Stimulated activated CD8-positive, alpha-beta memory T cell treated with anti-CD3 and anti-CD28 coated beads, Interleukin-12 subunit alpha, Interleukin-12 subunit beta, amount 100 ng/mL, for 24 hours (primary cell): ENCODE measurements around the gene CCDC14.
"Not testable (repeated sequence)": the region's sequence is repeated elsewhere in the genome, so short reads cannot be mapped to it uniquely, and the experiment has no call there.

Experiments used
- DNase-seq: peaks from one replicate; pipeline ENCODE4 v3.0.0-alpha.2; 2020; ENCODE audit errors: extremely low read depth

CCDC14 gene

GRCh38 chr3:123967260-123967659 lies 6.2 kb upstream of the CCDC14 start:
- not testable (repeated sequence) for DNase-seq

- DNase-seq, result not testable (repeated sequence)
Measured at GRCh38 chr3:123966799-123967198, 5.8 kb upstream of the CCDC14 start.

- DNase-seq, result not testable (repeated sequence)
Measured at GRCh38 chr3:123964793-123965192, 3.8 kb upstream of the CCDC14 start.

GRCh38 chr3:123961508-123961856 lies 453 bp upstream of the CCDC14 start:
- no peak for DNase-seq

GRCh38 chr3:123953735-123954134 lies 7.3 kb downstream of the CCDC14 start:
- no peak for DNase-seq

- DNase-seq, result no peak
Measured at GRCh38 chr3:123952844-123953520, 8.0 kb downstream of the CCDC14 start.

- DNase-seq, result no peak
Measured at GRCh38 chr3:123951522-123952447, 9.2 kb downstream of the CCDC14 start.

- no peak for DNase-seq
Measured at GRCh38 chr3:123949641-123950040, 11.4 kb downstream of the CCDC14 start.

- DNase-seq, result no peak
Measured at GRCh38 chr3:123948449-123948848, 12.6 kb downstream of the CCDC14 start.

- DNase-seq, result no peak
Measured at GRCh38 chr3:123947482-123947881, 13.5 kb downstream of the CCDC14 start.

GRCh38 chr3:123941542-123941941 lies 19.5 kb downstream of the CCDC14 start:
- DNase-seq, result no peak

GRCh38 chr3:123941121-123941520 lies 19.9 kb downstream of the CCDC14 start:
- no peak for DNase-seq

GRCh38 chr3:123939706-123940105 lies 21.3 kb downstream of the CCDC14 start:
- no peak for DNase-seq

GRCh38 chr3:123936400-123936799 lies 24.6 kb downstream of the CCDC14 start:
- DNase-seq, result no peak

GRCh38 chr3:123935830-123936229 lies 25.2 kb downstream of the CCDC14 start:
- DNase-seq, result no peak

GRCh38 chr3:123934250-123934649 lies 26.8 kb downstream of the CCDC14 start:
- no peak for DNase-seq

GRCh38 chr3:123930445-123930844 lies 30.6 kb downstream of the CCDC14 start:
- DNase-seq, result no peak

GRCh38 chr3:123929325-123929724 lies 31.7 kb downstream of the CCDC14 start:
- no peak for DNase-seq

- no peak for DNase-seq
Measured at GRCh38 chr3:123926396-123926795, 34.6 kb downstream of the CCDC14 start.

GRCh38 chr3:123920868-123921267 lies 40.2 kb downstream of the CCDC14 start:
- DNase-seq, result no peak

- DNase-seq, result no peak
Measured at GRCh38 chr3:123920383-123920782, 40.6 kb downstream of the CCDC14 start.

- DNase-seq, result no peak
Measured at GRCh38 chr3:123919353-123919752, 41.7 kb downstream of the CCDC14 start.

GRCh38 chr3:123914829-123915228 lies 46.2 kb downstream of the CCDC14 start:
- DNase-seq, result no peak
